Neural crest cell (in vitro differentiated cells): ENCODE data around the gene FGF11. TPM values are rescaled to one million over a fixed set of nuclear protein-coding genes. Genes with fewer than 3 reads are reported as not detected.
A peak's percentile ranks its signal among the peaks of the same experiment; 100 is the strongest.

ENCODE experiments used
- DNase-seq: peaks from one replicate; pipeline ENCODE4 v3.0.0; 2021; ENCODE audit warnings: low read depth, mixed read lengths, low spot score
- H3K27ac Mint-ChIP-seq: one replicate; pipeline ENCODE4 v1.8.0; 2021; ENCODE audit warnings: mild to moderate bottlenecking, mixed read lengths; ENCODE audit not compliant: unreplicated experiment
- H3K27me3 Mint-ChIP-seq: 2 replicates; pipeline ENCODE4 v1.8.0; 2021; ENCODE audit warnings: low read depth, mild to moderate bottlenecking, mixed read lengths
- H3K36me3 Mint-ChIP-seq: 2 replicates; pipeline ENCODE4 v1.8.0; 2021; ENCODE audit warnings: low read depth, mild to moderate bottlenecking, mixed read lengths
- H3K4me1 Mint-ChIP-seq: 2 replicates; pipeline ENCODE4 v1.8.0; 2021; ENCODE audit warnings: mixed read lengths
- H3K4me3 Mint-ChIP-seq: one replicate; pipeline ENCODE4 v1.8.0; 2021; ENCODE audit warnings: mild to moderate bottlenecking, mixed read lengths
- H3K9me3 Mint-ChIP-seq: 2 replicates; pipeline ENCODE4 v1.8.0; 2021; ENCODE audit warnings: mixed read lengths
- total RNA-seq: library from RNA; stranded (reverse); gene quantifications from 2 replicates; pipeline ENCODE4 v1.2.1, GENCODE V29; 2021
- TF ChIP-seq, protein P1 (sequence below): fragments of 200-600 bp; sonication (generic); conservative IDR thresholded peaks from 2 replicates; pipeline ENCODE4 v1.5.0; 2021; ENCODE audit warnings: antibody characterized with exemption, mild to moderate bottlenecking

Gene FGF11
- total RNA-seq, 1 donor from 2014 or later = 6.0 TPM

- peaks cover 14% of the 10 kb centered on the region for H3K36me3 Mint-ChIP-seq
- no peak for DNase-seq
- TF ChIP-seq, protein P1, sequence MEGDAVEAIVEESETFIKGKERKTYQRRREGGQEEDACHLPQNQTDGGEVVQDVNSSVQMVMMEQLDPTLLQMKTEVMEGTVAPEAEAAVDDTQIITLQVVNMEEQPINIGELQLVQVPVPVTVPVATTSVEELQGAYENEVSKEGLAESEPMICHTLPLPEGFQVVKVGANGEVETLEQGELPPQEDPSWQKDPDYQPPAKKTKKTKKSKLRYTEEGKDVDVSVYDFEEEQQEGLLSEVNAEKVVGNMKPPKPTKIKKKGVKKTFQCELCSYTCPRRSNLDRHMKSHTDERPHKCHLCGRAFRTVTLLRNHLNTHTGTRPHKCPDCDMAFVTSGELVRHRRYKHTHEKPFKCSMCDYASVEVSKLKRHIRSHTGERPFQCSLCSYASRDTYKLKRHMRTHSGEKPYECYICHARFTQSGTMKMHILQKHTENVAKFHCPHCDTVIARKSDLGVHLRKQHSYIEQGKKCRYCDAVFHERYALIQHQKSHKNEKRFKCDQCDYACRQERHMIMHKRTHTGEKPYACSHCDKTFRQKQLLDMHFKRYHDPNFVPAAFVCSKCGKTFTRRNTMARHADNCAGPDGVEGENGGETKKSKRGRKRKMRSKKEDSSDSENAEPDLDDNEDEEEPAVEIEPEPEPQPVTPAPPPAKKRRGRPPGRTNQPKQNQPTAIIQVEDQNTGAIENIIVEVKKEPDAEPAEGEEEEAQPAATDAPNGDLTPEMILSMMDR = no peak
- peaks cover 34% of the 10 kb centered on the region for H3K4me1 Mint-ChIP-seq
- H3K4me3 Mint-ChIP-seq = peak overlapping the region; percentile 74
- no peaks in the 10 kb centered on the region for H3K9me3 Mint-ChIP-seq
- peak overlapping the region; percentile 67 for H3K27ac Mint-ChIP-seq
- no peaks in the 10 kb centered on the region for H3K27me3 Mint-ChIP-seq
These were observed 32.2 kb upstream of the FGF11 start for GRCh38 chr17:7407082-7407481.

- peak within 1 kb of the TSS; percentile 74 for H3K4me3 Mint-ChIP-seq
- no peaks in the 10 kb centered on the region for H3K9me3 Mint-ChIP-seq
- peak within 1 kb of the TSS; percentile 67 for H3K27ac Mint-ChIP-seq
- TF ChIP-seq, protein P1 = no peak
- no peak for DNase-seq
- peaks cover 14% of the 10 kb centered on the region for H3K36me3 Mint-ChIP-seq
- H3K4me1 Mint-ChIP-seq = peaks cover 40% of the 10 kb centered on the region
- H3K27me3 Mint-ChIP-seq = no peaks in the 10 kb centered on the region
These were observed 31.6 kb upstream of the FGF11 start, which contains the start of gene NLGN2 for GRCh38 chr17:7407485-7408251. Gene NLGN2 (plus strand): TSS chr17:7407845. CDS start chr17:7408256, 411 bp downstream.

- DNase-seq = no peak
- H3K36me3 Mint-ChIP-seq = peaks cover 14% of the 10 kb centered on the region
- H3K27me3 Mint-ChIP-seq = no peaks in the 10 kb centered on the region
- no peak overlapping the region for H3K27ac Mint-ChIP-seq
- no peak overlapping the region for H3K4me3 Mint-ChIP-seq
- H3K9me3 Mint-ChIP-seq = no peaks in the 10 kb centered on the region
- TF ChIP-seq, protein P1 = no peak
- peaks cover 40% of the 10 kb centered on the region for H3K4me1 Mint-ChIP-seq
These were observed 31.0 kb upstream of the FGF11 start for GRCh38 chr17:7408252-7408727.

- no peak overlapping the region for H3K27ac Mint-ChIP-seq
- peak overlapping the region; percentile 78 for H3K4me3 Mint-ChIP-seq
- H3K27me3 Mint-ChIP-seq = no peaks in the 10 kb centered on the region
- peaks cover 14% of the 10 kb centered on the region for H3K36me3 Mint-ChIP-seq
- H3K4me1 Mint-ChIP-seq = peaks cover 38% of the 10 kb centered on the region
- TF ChIP-seq, protein P1 = no peak
- DNase-seq = no peak
- H3K9me3 Mint-ChIP-seq = no peaks in the 10 kb centered on the region
These were observed 30.4 kb upstream of the FGF11 start for GRCh38 chr17:7408863-7409262.

DNA sequence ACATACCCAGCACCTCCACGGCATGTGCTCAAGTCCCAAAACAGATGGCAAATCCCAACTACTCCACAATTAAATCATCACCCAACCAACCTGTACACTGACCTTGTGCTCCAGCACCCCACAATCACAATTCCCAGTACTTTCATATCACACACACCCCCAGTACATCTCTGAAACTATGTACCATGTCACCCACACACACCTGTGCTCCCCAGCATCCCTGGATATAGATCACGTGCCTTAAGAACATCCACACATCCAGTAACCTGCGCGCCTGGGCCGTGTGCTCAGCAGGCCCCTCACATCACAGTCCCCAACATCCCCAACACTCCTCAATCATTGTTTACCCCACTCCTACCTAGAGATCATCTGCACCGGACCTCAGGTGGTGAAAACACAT is 29.6 kb upstream of the FGF11 start:
- peak overlapping the region; percentile 78 for H3K4me3 Mint-ChIP-seq
- H3K27ac Mint-ChIP-seq = no peak overlapping the region
- H3K27me3 Mint-ChIP-seq = no peaks in the 10 kb centered on the region
- no peak for DNase-seq
- peaks cover 14% of the 10 kb centered on the region for H3K36me3 Mint-ChIP-seq
- TF ChIP-seq, protein P1 = no peak
- H3K9me3 Mint-ChIP-seq = no peaks in the 10 kb centered on the region
- H3K4me1 Mint-ChIP-seq = peaks cover 31% of the 10 kb centered on the region
